HEK293T (cell line): ENCODE data around the gene CELF4.

Experiments
- CTCF ChIA-PET: fragments of 350-600 bp; formaldehyde crosslinking; extraction: SDS; loops from one replicate; lab custom pipeline; 2021; ENCODE audit warnings: antibody characterized with exemption, inconsistent platforms; lab: Yijun Ruan, JAX
- POLR2A ChIA-PET: fragments of 350-600 bp; formaldehyde crosslinking; extraction: SDS; loops from one replicate; lab custom pipeline; 2020; ENCODE audit warnings: antibody characterized with exemption, inconsistent platforms; lab: Yijun Ruan, JAX
- DNase-seq: peaks from one replicate; pipeline ENCODE4 v3.0.0; 2012; ENCODE audit warnings: mixed read lengths; ENCODE audit errors: extremely low spot score
- ARNT ChIP-seq: fragments of 450-650 bp; IDR thresholded peaks from 2 replicates; pipeline ENCODE4 v1.6.1; 2017; ENCODE audit warnings: mild to moderate bottlenecking
- BHLHE40 ChIP-seq: fragments of 450-650 bp; IDR thresholded peaks from 2 replicates; pipeline ENCODE4 v1.6.1; 2016; ENCODE audit warnings: mild to moderate bottlenecking, moderate library complexity, borderline replicate concordance
- CTBP1 ChIP-seq: fragments of 450-650 bp; IDR thresholded peaks from 2 replicates; pipeline ENCODE4 v1.6.1; 2016; ENCODE audit warnings: borderline replicate concordance
- ELF4 ChIP-seq: fragments of 450-650 bp; IDR thresholded peaks from 2 replicates; pipeline ENCODE4 v1.6.1; 2017; ENCODE audit warnings: antibody characterized with exemption
- FOXA1 ChIP-seq: fragments of 450-650 bp; IDR thresholded peaks from 2 replicates; pipeline ENCODE4 v1.6.1; 2016; ENCODE audit warnings: mild to moderate bottlenecking
- FOXK2 ChIP-seq: fragments of 450-650 bp; IDR thresholded peaks from 2 replicates; pipeline ENCODE4 v1.6.1; 2016; ENCODE audit warnings: mild to moderate bottlenecking
- FOXM1 ChIP-seq: fragments of 450-650 bp; IDR thresholded peaks from 2 replicates; pipeline ENCODE4 v1.6.1; 2017; ENCODE audit warnings: mild to moderate bottlenecking, borderline replicate concordance
- HDGF ChIP-seq: fragments of 450-650 bp; IDR thresholded peaks from 2 replicates; pipeline ENCODE4 v1.6.1; 2017; ENCODE audit warnings: antibody characterized with exemption, borderline replicate concordance
- L3MBTL2 ChIP-seq: fragments of 450-650 bp; conservative IDR thresholded peaks from 2 replicates; pipeline ENCODE4 v1.6.1; 2016; ENCODE audit warnings: mild to moderate bottlenecking
- LEF1 ChIP-seq: fragments of 450-650 bp; IDR thresholded peaks from 2 replicates; pipeline ENCODE4 v1.6.1; 2017; ENCODE audit warnings: mild to moderate bottlenecking, borderline replicate concordance
- NFRKB ChIP-seq: fragments of 450-650 bp; IDR thresholded peaks from 2 replicates; pipeline ENCODE4 v1.6.1; 2016; ENCODE audit warnings: mild to moderate bottlenecking, moderate library complexity
- SP1 ChIP-seq: fragments of 450-650 bp; IDR thresholded peaks from 2 replicates; pipeline ENCODE4 v1.6.1; 2017
- SUZ12 ChIP-seq: fragments of 450-650 bp; IDR thresholded peaks from 2 replicates; pipeline ENCODE4 v1.6.1; 2016; ENCODE audit warnings: mild to moderate bottlenecking
- TARDBP ChIP-seq: fragments of 450-650 bp; IDR thresholded peaks from 2 replicates; pipeline ENCODE4 v1.6.1; 2016
- ZNF384 ChIP-seq: fragments of 450-650 bp; IDR thresholded peaks from 2 replicates; pipeline ENCODE4 v1.6.1; 2016
- TF ChIP-seq, protein P1 (sequence below): fragments of 450-650 bp; IDR thresholded peaks from 2 replicates; pipeline ENCODE4 v1.6.1; 2016

CELF4 gene

DNA sequence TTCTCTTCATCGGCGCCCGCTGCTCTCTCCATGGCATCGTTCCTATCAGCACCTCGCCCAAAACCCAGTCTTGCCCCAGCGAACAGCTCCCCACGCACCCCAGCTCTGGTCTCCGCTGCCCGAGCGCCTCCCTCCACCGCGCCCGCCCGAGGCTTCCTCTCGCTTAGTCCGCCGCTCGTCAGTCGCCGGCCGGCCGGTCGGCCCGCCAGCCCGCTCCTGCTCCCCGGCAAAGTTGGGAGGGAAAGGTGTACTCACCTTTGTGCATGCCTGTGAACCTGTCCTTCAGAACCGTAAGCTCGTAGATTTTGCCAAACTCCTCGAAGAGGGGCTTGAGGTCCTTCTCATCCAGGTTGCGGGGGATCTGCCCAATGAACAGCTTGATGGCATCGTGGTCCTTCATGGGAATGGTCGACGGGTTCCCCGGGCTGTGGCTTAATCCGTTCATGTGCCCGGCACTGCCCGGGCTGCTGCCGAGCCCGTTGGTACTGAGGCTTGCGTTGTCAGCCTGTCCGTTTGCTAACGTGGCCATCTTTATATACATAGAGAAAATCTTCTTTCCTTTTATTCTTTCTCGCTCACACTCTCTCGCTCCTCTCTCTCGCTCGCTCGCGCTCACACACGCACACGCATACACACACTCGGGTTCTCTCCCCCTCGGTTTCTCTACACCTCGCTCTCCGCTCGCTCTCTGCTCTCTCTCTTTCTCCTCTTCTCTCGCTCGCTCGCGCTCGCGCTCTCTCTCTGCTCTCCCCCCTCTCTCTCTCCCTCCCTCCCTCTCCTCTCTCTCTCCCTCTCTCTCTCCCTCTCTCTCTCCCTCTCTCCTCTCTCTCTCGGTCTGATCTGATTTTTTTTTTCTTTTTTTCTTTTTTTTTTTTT lies at the start of gene CELF4:
CELF4 (minus strand) TSS at position 698 of the 876 bp plus-strand sequence.
- ChIA-PET POLR2A (no interaction called here), CTCF (interaction anchor here (1.3 to 1.7 kb wide), 2 partner anchors 32 to 214 kb away, joined by 3 to 4 read pairs; no protein-coding TSS in a partner anchor)
- TF ChIP-seq ZNF384 (peak; percentile 90), L3MBTL2 (peak; percentile 48; the same call in 1 of the 2 replicates), FOXK2 (no peak), SP1 (no peak)
- peak; percentile 51 for DNase-seq

- ChIA-PET POLR2A (no interaction called here), CTCF (no interaction called here)
- TF ChIP-seq ARNT (no peak), NFRKB (no peak), ELF4 (no peak), SP1 (no peak), BHLHE40 (no peak), LEF1 (no peak), TARDBP (no peak), FOXM1 (no peak), CTBP1 (no peak), HDGF (no peak), L3MBTL2 (no peak), ZNF384 (no peak), FOXA1 (no peak), FOXK2 (no peak)
- DNase-seq, result no peak
These were observed 47.6 kb upstream of the CELF4 start for GRCh38 chr18:37613253-37613565.

DNA sequence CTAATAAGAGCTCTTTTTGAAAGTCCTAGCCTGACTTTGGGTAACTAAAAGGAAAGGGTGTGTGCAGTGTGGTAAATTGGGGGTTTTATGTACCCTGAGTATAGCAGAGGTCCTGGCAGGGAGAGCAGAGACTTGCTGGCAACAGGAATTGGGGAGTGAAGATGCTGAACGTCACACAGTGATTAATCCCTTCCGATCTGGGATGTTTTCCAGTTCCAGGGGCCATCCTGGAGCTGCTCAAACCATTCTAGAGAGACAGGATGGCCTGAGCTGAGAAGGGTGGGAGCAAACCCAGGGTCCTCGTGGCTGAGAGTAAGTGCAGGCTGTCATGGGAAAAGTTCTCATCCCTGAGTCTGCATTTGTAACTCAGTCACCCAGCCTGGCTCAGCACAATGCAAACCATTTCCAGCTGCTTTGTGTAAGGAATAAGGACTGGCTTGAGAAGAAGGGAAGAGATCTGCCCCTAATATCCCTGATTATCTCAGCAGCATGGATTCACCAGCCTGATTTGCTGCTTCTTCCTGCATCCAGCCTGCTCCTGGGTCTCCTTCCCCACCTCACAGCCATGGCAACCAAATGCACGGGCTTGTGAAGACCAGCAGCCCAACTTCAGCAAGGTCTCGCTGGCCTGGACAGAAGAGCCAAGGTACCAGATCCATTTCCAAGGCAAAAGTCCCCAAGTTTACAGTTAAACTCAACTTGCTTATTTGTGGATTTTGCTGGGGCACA lies 47.1 kb upstream of the CELF4 start:
- ChIA-PET POLR2A (interaction anchor here (1.0 kb wide), 1 partner anchor 13 kb away, joined by 3 read pairs; no protein-coding TSS in a partner anchor), CTCF (no interaction called here)
- no peak for DNase-seq
- TF ChIP-seq BHLHE40, result no peak
- no peak for TF ChIP-seq FOXK2
- no peak for TF ChIP-seq CTBP1
- TF ChIP-seq L3MBTL2, result no peak
- TF ChIP-seq, protein P1, sequence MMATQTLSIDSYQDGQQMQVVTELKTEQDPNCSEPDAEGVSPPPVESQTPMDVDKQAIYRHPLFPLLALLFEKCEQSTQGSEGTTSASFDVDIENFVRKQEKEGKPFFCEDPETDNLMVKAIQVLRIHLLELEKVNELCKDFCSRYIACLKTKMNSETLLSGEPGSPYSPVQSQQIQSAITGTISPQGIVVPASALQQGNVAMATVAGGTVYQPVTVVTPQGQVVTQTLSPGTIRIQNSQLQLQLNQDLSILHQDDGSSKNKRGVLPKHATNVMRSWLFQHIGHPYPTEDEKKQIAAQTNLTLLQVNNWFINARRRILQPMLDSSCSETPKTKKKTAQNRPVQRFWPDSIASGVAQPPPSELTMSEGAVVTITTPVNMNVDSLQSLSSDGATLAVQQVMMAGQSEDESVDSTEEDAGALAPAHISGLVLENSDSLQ, result no peak
- no peak for TF ChIP-seq FOXA1
- TF ChIP-seq HDGF, result no peak
- TF ChIP-seq ARNT, result no peak
- no peak for TF ChIP-seq NFRKB
- no peak for TF ChIP-seq ZNF384
- no peak for TF ChIP-seq LEF1
- TF ChIP-seq FOXM1, result no peak
- no peak for TF ChIP-seq SP1
- no peak for TF ChIP-seq TARDBP
- no peak for TF ChIP-seq SUZ12
- TF ChIP-seq ELF4, result no peak

DNA sequence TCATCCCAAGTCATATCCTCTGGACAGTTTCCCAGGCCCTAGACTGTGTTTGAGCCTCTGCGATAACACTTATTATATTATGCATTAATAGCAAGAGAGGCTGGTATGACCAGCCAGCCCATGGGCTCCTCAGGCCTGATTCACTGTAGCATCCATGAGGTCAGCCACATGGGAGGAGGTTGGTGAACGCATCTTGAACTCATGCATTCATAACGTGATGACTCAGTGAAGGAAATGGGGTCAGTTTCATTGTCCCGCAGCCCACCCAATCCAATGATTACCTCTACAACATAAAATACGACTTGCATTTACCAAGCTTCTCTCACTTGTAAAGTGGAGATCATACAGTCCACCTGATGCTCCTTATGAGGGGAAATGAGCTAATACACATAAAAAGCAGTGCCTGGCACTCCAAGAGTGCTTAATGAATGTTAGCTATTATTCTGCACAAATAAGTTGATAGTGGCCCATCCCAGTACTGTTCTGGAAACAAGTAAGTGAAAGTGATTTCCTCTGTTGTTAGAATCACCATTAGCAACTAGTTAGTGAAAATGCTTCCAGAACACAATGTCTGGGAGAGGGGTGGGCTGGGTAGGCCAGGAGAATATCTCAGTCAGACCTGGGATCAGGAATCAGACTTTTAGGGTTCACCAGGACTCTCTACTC lies 46.1 kb upstream of the CELF4 start:
- TF ChIP-seq ELF4 (no peak), ARNT (no peak), CTBP1 (no peak), FOXK2 (no peak), FOXM1 (no peak), NFRKB (no peak), FOXA1 (no peak), SP1 (no peak), ZNF384 (no peak), TARDBP (no peak), LEF1 (no peak), BHLHE40 (no peak), HDGF (no peak), SUZ12 (no peak), L3MBTL2 (no peak)
- TF ChIP-seq, protein P1, result no peak
- CTCF ChIA-PET, result no interaction called here
- POLR2A ChIA-PET, result interaction anchor here (1.0 kb wide), 1 partner anchor 12 kb away, joined by 3 read pairs; no protein-coding TSS in a partner anchor
- DNase-seq, result no peak

DNA sequence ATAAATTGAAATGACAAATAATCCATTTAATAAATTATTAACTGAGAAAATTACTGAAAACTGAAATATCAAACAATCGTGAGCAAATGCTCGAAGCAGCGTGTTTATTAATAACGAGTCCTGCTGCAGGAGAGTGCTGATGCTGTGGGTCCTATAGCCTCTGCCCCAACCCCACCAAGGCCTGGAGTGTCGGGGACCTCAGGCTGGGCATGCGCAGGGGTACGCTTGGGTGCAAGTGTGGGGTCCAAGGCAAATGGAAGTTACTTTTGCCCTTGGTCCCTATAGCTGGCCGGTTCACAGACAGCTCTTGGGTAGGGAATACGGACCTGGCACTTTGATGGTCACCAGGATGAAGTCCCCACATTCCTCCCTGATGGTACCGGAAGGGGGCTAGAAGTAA lies 43.3 kb upstream of the CELF4 start:
- POLR2A ChIA-PET, result no interaction called here
- no peak for DNase-seq
- TF ChIP-seq, protein P1, result no peak
- no peak for TF ChIP-seq L3MBTL2
- TF ChIP-seq FOXK2, result no peak
- TF ChIP-seq ZNF384, result no peak
- no peak for TF ChIP-seq ARNT
- TF ChIP-seq CTBP1, result no peak
- TF ChIP-seq SP1, result no peak
- TF ChIP-seq TARDBP, result no peak
- no peak for TF ChIP-seq ELF4
- no peak for TF ChIP-seq NFRKB
- TF ChIP-seq FOXM1, result no peak
- TF ChIP-seq HDGF, result no peak
- no peak for TF ChIP-seq LEF1
- TF ChIP-seq SUZ12, result no peak
- no peak for TF ChIP-seq BHLHE40
- TF ChIP-seq FOXA1, result no peak
- CTCF ChIA-PET, result no interaction called here
